GM12875 (cell line): ENCODE results near the gene RIC1.

ENCODE experiments used
- H3K4me3 ChIP-seq: one replicate; pipeline ENCODE4 v1.5.1; 2011; ENCODE audit warnings: low read depth, low read length, control low read depth
- CTCF ChIP-seq: IDR thresholded peaks from 2 replicates; pipeline ENCODE4 v1.5.1; 2011; ENCODE audit warnings: low read depth, mild to moderate bottlenecking, control low read depth, inconsistent platforms, low read length, moderate library complexity, borderline replicate concordance; ENCODE audit not compliant: insufficient read depth

Gene RIC1

GRCh38 chr9:5787220-5787619, 158.3 kb downstream of the RIC1 start:
- no peak for TF ChIP-seq CTCF
- no peak overlapping the region for H3K4me3 ChIP-seq

- no peak overlapping the region for H3K4me3 ChIP-seq
- TF ChIP-seq CTCF, result no peak
Observed at GRCh38 chr9:5787759-5788302, 158.9 kb downstream of the RIC1 start.

GRCh38 chr9:5789489-5789888, 160.6 kb downstream of the RIC1 start:
- no peak for TF ChIP-seq CTCF
- H3K4me3 ChIP-seq, result no peak overlapping the region

- H3K4me3 ChIP-seq, result no peak overlapping the region
- TF ChIP-seq CTCF, result no peak
Observed at GRCh38 chr9:5790923-5791322, 162.0 kb downstream of the RIC1 start.

GRCh38 chr9:5791870-5792269, 163.0 kb downstream of the RIC1 start:
- no peak overlapping the region for H3K4me3 ChIP-seq
- no peak for TF ChIP-seq CTCF

- TF ChIP-seq CTCF, result no peak
- H3K4me3 ChIP-seq, result no peak overlapping the region
Observed at GRCh38 chr9:5793812-5794211, 164.9 kb downstream of the RIC1 start.

- no peak overlapping the region for H3K4me3 ChIP-seq
- TF ChIP-seq CTCF, result no peak
Observed at GRCh38 chr9:5796298-5796697, 167.4 kb downstream of the RIC1 start.
